Nephron (organoid): Measurements from ENCODE around the gene SWSAP1.
A peak's percentile ranks its signal among the peaks of the same experiment; 100 is the strongest.

Source experiments
- H3K27ac Mint-ChIP-seq, 3 experiments: 2 replicates each; pipeline ENCODE4 v1.8.0; 2020; ENCODE audit warnings: mixed read lengths in 3 of 3, mild to moderate bottlenecking in 2 of 3, moderate library complexity in 1 of 3
- H3K27me3 Mint-ChIP-seq: 2 replicates; pipeline ENCODE4 v1.8.0; 2021; ENCODE audit warnings: low read depth, mild to moderate bottlenecking, moderate library complexity, mixed read lengths
- H3K36me3 Mint-ChIP-seq: 2 replicates; pipeline ENCODE4 v1.8.0; 2020; ENCODE audit warnings: low read depth, mixed read lengths
- H3K4me1 Mint-ChIP-seq: 2 replicates; pipeline ENCODE4 v1.8.0; 2020; ENCODE audit warnings: mixed read lengths
- H3K4me3 Mint-ChIP-seq, 3 experiments: 2 replicates each; pipeline ENCODE4 v1.8.0; 2020; ENCODE audit warnings: mild to moderate bottlenecking in 3 of 3, mixed read lengths in 3 of 3, moderate library complexity in 2 of 3
- H3K9me3 Mint-ChIP-seq: 2 replicates; pipeline ENCODE4 v1.8.0; 2020; ENCODE audit warnings: mixed read lengths
- TF ChIP-seq, protein P1 (sequence below), 3 experiments: fragments of 200-600 bp; sonication (generic); IDR thresholded peaks; one replicate each; pipeline ENCODE4 v1.5.0; 2021; ENCODE audit warnings: antibody characterized with exemption in 3 of 3; ENCODE audit not compliant: unreplicated experiment in 3 of 3

SWSAP1 gene

DNA sequence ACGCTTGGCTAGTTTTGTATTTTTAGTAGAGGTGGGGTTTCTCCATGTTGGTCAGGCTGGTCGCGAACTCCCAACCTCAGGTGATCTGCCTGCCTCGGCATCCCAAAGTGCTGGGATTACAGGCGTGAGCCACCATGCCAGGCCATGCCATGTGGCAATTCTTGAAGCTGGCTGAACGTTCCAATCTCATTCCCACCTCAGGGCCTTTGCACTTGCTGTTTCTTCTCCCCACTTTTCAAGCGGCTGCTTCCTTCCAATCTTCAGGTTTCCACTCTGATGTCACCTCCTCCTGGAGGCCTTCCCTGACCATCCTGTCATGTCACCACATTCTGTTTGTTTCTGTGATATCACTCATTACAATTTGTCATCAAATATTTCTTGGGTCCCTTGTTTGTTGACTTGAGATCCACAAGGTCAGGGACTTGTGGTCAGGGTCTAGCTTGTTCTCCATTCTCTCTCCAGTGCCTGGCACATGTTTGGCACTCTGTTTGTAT is 5.4 kb downstream of the SWSAP1 start:
- H3K27ac Mint-ChIP-seq: peak overlapping the region in 1 of 3 experiments; percentile 77
- TF ChIP-seq, protein P1, sequence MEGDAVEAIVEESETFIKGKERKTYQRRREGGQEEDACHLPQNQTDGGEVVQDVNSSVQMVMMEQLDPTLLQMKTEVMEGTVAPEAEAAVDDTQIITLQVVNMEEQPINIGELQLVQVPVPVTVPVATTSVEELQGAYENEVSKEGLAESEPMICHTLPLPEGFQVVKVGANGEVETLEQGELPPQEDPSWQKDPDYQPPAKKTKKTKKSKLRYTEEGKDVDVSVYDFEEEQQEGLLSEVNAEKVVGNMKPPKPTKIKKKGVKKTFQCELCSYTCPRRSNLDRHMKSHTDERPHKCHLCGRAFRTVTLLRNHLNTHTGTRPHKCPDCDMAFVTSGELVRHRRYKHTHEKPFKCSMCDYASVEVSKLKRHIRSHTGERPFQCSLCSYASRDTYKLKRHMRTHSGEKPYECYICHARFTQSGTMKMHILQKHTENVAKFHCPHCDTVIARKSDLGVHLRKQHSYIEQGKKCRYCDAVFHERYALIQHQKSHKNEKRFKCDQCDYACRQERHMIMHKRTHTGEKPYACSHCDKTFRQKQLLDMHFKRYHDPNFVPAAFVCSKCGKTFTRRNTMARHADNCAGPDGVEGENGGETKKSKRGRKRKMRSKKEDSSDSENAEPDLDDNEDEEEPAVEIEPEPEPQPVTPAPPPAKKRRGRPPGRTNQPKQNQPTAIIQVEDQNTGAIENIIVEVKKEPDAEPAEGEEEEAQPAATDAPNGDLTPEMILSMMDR (IDR thresholded peaks at IDR 0.05; ENCODE audit: unreplicated experiment in 3 of 3): no peak
- H3K36me3 Mint-ChIP-seq: peaks cover 4% of the 10 kb centered on the region
- H3K4me3 Mint-ChIP-seq: peak overlapping the region; percentile 92 to 95 (median 92)
- H3K9me3 Mint-ChIP-seq: no peaks in the 10 kb centered on the region
- H3K27me3 Mint-ChIP-seq: peaks cover 36% of the 10 kb centered on the region
- peaks cover 13% of the 10 kb centered on the region for H3K4me1 Mint-ChIP-seq

DNA sequence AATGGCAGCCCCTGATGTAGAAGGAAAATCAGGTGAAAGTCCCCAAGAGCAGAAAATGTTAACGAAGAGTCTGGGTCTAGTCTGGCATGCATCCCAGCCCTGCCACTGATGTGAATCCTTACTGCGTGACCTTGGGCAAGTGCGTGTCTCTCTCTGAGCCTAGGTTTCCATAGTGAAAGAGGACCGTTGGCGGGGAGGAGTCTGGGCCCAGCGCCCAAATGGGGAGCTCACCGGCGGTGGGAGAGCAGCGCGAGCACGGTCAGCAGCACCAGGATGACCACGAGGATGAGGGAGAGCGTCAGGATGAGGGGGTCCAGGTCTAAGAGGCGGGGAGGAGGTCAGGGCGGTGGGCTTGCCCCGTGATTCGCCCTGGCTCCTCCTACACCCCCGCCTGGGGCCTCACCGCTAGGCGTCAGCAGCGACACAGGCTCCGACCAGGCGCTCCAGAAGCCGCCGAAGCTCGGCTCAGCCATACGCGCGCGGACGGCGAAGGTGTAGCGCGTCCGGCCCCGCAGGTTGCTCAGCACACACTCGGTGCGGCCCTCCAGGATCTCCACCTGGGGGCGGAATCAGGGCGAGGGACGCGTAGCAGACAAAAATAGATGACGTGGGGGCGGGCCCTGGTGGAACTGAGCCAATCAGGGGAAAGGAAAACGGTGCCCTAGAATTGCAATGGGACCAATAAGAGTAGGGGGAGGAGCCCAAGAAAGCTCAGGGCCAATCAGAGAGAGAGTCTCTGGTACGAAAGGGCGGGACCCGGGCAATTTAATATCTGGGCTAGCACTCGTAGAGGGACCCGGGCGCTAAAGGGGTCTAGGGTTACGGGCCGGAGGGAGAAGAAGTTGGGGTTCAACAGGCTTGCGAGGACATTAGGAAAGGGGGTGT is 6.4 kb downstream of the SWSAP1 start:
- Mint-ChIP-seq H3K27me3 (peaks cover 36% of the 10 kb centered on the region), H3K9me3 (no peaks in the 10 kb centered on the region)
- TF ChIP-seq, protein P1 (IDR thresholded peaks at IDR 0.05; ENCODE audit: unreplicated experiment in 3 of 3): peak; percentile 64 to 80 (median 72)

DNA sequence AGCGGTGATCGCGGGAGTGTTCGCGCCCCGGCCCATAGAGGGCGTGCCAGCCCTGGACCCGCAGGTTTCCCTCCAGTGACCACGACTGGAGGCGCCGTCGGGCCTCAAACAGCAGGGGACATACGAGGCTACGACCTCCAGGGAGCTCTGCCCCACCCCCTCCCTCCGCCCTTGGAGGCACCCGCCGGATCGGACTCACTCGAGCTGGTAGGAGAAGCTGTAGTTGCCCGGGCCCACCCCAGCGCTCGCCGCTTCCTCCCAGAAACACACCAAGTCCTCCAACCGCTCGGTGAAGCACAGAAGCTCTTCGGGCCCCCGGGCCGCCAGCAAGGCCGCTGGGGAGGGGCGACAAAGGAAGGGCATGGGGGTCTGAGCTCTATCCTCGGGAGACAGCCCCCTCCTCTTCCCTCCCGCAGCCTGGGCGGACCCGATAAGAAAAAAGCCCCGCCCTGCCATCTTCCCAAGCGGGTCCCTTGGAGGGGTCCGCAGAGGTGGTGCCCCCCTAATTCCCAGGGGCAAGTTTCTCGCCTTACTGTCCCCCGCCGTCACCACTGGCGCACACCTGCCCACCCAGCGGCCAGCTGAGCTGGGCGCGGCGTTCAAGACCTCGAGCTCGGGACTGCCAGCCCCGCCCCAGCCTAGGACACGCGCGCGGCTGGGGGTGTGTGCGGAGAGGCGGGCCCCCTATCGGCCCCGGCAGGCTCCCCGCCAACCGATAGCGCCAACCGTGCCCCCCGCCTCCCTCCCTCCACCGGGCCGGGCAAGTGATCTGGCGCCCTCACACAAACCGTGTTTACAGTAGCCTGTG is 8.6 kb downstream of the SWSAP1 start:
- no peaks in the 10 kb centered on the region for H3K36me3 Mint-ChIP-seq
- TF ChIP-seq, protein P1 (IDR thresholded peaks at IDR 0.05; ENCODE audit: unreplicated experiment in 3 of 3): peak; percentile 12 to 66 (median 61)
- H3K9me3 Mint-ChIP-seq: no peaks in the 10 kb centered on the region
- H3K27ac Mint-ChIP-seq: no peak overlapping the region
- H3K4me3 Mint-ChIP-seq: peak overlapping the region; percentile 65 to 73 (median 69)
- peaks cover 6% of the 10 kb centered on the region for H3K4me1 Mint-ChIP-seq
- H3K27me3 Mint-ChIP-seq: peaks cover 36% of the 10 kb centered on the region

More for the DNA sequence above, 6.4 kb downstream of the SWSAP1 start:
- Mint-ChIP-seq H3K4me3 (peak overlapping the region; percentile 92 to 95 (median 92)), H3K4me1 (peaks cover 13% of the 10 kb centered on the region), H3K27ac (peak overlapping the region; percentile 1 to 88 (median 63)), H3K36me3 (peaks cover 4% of the 10 kb centered on the region)

DNA sequence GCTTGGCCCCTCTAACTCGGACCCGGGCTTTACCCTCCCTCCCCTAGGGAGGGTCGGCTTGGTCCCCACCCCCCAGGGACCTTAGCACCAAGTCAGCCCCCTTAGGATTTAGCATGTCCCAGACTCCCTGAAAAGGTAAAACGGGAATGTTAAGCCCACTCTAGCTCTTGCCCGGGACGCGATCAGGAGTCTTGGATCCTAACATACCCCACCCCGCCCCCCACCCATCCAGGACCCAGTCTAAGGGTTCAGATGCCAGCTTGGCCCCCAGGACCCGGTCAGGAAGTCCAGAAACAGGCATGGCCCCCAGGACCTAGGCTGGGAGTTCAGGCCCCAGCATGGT is 9.2 kb downstream of the SWSAP1 start:
- peak overlapping the region; percentile 54 to 73 (median 54) for H3K4me3 Mint-ChIP-seq
- TF ChIP-seq, protein P1 (IDR thresholded peaks at IDR 0.05; ENCODE audit: unreplicated experiment in 3 of 3): no peak
- no peaks in the 10 kb centered on the region for H3K36me3 Mint-ChIP-seq
- H3K4me1 Mint-ChIP-seq: peaks cover 6% of the 10 kb centered on the region
- H3K9me3 Mint-ChIP-seq: no peaks in the 10 kb centered on the region
- peaks cover 36% of the 10 kb centered on the region for H3K27me3 Mint-ChIP-seq
- H3K27ac Mint-ChIP-seq: no peak overlapping the region

DNA sequence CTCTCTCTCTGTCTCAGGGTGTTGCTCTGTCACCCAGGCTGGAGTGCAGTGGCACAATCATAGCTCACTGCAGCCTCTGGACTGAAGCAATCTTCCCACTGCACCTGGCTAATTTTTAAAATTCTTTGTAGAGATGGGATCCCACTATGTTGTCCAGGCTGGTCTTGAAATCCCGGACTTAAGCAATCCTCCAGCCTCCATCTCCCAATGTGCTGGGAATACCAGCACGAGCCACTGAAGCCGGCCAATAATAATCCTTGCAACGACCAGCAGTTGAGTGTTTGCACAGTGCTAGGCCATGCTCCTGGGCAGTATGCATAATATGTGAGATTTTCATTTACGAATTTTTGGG is 10.3 kb downstream of the SWSAP1 start:
- Mint-ChIP-seq H3K4me3 (peak overlapping the region; percentile 64 to 65 (median 64)), H3K36me3 (no peaks in the 10 kb centered on the region), H3K27me3 (peaks cover 36% of the 10 kb centered on the region), H3K27ac (peak overlapping the region in 1 of 3 experiments; percentile 31), H3K9me3 (no peaks in the 10 kb centered on the region), H3K4me1 (peaks cover 6% of the 10 kb centered on the region)
- TF ChIP-seq, protein P1 (IDR thresholded peaks at IDR 0.05; ENCODE audit: unreplicated experiment in 3 of 3): no peak
